GM12865 (cell line): ENCODE data around the gene KPNA5.
"Not testable (repeated sequence)": the region's sequence is repeated elsewhere in the genome, so short reads cannot be mapped to it uniquely, and the experiment has no call there.

Experiments used
- DNase-seq: peaks from one replicate; pipeline ENCODE4 v3.0.0; 2010; ENCODE audit warnings: low read depth
- H3K4me3 ChIP-seq: 2 replicates; pipeline ENCODE4 v1.5.1; 2011; ENCODE audit warnings: mild to moderate bottlenecking, low read depth, low read length, control low read depth
- TF ChIP-seq, protein P1 (sequence below): IDR thresholded peaks from 2 replicates; pipeline ENCODE4 v1.5.1; 2011; ENCODE audit warnings: low read length, control low read depth, low read depth, inconsistent platforms; ENCODE audit not compliant: insufficient read depth; ENCODE audit errors: missing control alignments

KPNA5 gene

DNA sequence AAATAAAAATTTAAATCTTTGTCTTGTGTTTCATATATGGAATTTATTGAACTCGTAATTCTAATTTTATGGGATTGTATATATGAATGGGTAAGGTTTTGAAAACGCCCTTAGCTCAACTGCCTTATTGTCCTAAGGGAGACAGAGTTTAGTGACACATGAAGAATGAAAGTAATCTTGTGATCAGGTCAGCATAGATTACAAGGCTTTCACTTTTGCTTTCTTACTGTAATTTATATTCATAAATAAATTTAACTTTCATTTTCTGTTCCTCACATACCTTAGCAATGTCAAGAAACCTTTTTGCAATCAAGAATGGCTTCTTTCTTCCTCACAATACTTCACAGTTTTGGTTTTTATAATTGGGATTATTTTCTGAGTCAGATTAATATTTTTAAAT lies 14.4 kb downstream of the KPNA5 start:
- TF ChIP-seq, protein P1, sequence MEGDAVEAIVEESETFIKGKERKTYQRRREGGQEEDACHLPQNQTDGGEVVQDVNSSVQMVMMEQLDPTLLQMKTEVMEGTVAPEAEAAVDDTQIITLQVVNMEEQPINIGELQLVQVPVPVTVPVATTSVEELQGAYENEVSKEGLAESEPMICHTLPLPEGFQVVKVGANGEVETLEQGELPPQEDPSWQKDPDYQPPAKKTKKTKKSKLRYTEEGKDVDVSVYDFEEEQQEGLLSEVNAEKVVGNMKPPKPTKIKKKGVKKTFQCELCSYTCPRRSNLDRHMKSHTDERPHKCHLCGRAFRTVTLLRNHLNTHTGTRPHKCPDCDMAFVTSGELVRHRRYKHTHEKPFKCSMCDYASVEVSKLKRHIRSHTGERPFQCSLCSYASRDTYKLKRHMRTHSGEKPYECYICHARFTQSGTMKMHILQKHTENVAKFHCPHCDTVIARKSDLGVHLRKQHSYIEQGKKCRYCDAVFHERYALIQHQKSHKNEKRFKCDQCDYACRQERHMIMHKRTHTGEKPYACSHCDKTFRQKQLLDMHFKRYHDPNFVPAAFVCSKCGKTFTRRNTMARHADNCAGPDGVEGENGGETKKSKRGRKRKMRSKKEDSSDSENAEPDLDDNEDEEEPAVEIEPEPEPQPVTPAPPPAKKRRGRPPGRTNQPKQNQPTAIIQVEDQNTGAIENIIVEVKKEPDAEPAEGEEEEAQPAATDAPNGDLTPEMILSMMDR, result no peak
- peak; percentile 24 for DNase-seq

DNA sequence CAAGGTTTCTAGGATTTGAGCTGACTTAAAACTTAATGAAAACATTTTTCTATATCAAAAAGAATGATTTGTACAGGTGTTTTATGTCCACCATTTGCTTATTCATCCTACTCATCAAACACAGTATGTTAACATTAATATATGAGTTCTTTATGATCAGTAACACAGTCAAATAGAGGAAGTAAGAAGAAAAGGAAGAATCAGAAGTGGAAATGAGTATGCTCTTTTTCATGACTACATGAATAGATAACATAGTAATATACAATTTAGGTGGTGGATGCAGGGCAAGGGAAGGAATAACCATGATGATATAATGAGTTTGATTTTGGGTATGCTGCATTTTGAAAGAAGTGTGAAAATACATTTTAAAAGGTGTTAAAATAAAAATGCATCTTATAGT lies 16.5 kb downstream of the KPNA5 start:
- no peak for DNase-seq
- H3K4me3 ChIP-seq, result no peak overlapping the region
- TF ChIP-seq, protein P1, result no peak

More for the DNA sequence above, 14.4 kb downstream of the KPNA5 start:
- no peak overlapping the region for H3K4me3 ChIP-seq

DNA sequence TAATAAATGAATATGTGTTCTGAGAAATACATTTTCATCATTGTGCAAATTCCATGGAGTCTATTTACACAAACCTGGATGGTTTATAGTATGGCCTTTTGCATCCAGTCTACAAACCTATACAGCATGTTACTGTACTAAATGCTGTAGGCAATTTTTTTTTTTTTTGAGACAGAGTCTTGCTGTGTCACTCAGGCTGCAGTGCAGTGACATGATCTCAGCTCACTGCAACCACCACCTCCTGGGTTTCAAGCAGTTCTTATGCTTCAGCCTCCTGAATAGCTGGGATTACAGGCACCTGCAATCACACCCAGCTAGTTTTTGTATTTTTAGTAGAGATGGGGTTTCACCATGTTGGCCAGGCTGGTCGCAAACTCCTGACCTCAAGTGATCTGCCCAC lies 22.9 kb downstream of the KPNA5 start:
- DNase-seq, H3K4me3 ChIP-seq: not testable (repeated sequence)

DNA sequence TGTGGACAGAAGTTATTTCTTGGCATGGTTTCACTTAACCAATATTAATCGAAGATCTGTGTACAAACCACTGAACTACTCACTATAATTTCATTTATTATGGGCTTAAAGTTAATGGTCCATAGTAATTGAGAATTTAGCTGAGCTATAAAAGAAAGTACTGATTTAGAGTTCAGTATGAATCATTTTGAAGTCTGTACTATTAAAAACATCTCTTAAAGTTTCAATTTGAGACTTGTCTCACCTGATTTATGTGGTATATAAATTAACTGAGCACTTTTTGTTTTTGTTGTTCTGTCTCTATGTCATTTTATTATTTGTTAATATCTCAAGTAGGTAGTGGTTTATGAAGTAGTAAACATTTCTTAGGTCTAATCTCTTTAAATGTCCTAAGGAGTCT lies 24.9 kb downstream of the KPNA5 start:
- TF ChIP-seq, protein P1, result no peak
- DNase-seq, result no peak
- no peak overlapping the region for H3K4me3 ChIP-seq

DNA sequence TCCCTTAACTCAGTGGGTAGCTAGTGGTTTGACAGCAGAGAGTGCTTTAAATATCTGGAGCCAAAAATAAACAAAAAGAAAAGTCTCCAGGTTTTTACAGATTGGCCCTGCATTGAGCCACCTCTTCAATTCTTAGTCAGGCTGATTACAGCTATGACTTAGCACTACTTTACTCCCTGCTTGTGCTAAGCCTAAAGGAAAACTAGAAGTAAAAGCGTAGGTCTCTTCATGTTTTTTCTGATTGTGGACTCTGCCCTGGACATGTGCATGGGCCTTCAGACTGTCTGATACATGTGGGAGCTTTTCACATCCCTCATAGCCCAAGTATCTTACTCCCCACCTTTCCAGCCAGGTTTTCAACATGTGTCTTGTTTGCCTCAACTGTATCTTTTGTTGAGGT lies 33.3 kb downstream of the KPNA5 start:
- TF ChIP-seq, protein P1, result no peak
- DNase-seq, result peak; percentile 8
- no peak overlapping the region for H3K4me3 ChIP-seq

DNA sequence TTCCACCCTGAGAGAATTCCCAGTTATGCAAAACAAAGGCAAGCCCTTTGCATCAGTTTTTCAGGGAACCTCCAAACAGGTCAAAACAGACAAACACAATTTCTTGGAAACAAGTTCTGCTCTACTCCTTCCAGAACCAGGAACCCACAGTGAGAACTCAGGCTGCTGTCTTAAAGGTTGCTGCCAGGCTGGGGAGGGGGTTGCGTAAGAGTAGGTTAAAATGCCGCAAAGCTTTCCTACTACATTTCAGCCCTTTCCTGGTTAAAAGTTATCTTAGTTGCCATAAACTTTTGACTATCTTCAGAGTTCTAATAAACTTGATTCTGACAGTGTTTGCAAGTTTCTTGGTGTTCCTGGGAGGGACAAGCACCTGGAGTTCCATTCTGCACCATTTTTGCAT lies 33.8 kb downstream of the KPNA5 start:
- no peak overlapping the region for H3K4me3 ChIP-seq
- TF ChIP-seq, protein P1, result no peak
- no peak for DNase-seq

DNA sequence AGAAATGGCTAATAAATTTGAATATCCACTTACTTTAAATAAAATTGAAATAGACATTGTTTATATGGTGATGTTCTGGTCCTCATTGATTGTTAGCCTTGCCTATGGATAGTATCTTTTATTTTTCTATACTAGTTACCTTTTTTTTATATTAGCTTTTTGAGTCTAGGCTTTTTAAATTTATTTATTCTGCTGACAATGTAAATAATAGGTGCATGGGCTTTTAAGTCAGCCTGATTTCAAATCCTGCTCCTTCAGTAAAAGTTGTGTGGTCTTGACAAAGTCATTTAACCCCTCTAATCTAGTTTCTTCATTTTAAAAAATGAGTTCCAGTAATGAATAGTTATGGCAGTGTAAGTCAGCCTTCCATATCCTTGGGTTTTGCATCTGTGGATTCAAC lies 45.9 kb downstream of the KPNA5 start:
- DNase-seq, result no peak
- TF ChIP-seq, protein P1, result no peak
- H3K4me3 ChIP-seq, result no peak overlapping the region
